HG02938 (cell line): ENCODE measurements around the gene CHMP1B.
A peak's percentile ranks its signal among the peaks of the same experiment; 100 is the strongest.

ENCODE experiments used
- ATAC-seq: cut with Tn5 transposase; IDR thresholded peaks from one replicate; pipeline ENCODE4 v1.9.1; 2021; ENCODE audit warnings: mild to moderate bottlenecking, moderate library complexity; ENCODE audit not compliant: unreplicated experiment

CHMP1B gene

GRCh38 chr18:11851146-11851805 lies at the start of gene CHMP1B:
CHMP1B (plus strand) TSS chr18:11851413; CDS start chr18:11851512, 99 bp downstream.
- ATAC-seq, result peak; percentile 91

- no peak for ATAC-seq
These were observed 49.6 kb upstream of the CHMP1B start for GRCh38 chr18:11801573-11801972.

GRCh38 chr18:11802158-11802557 lies 49.1 kb upstream of the CHMP1B start:
- no peak for ATAC-seq

- no peak for ATAC-seq
These were observed 48.6 kb upstream of the CHMP1B start for GRCh38 chr18:11802586-11802985.

GRCh38 chr18:11807233-11807632 lies 44.0 kb upstream of the CHMP1B start:
- ATAC-seq, result no peak

GRCh38 chr18:11808001-11808855 lies 43.0 kb upstream of the CHMP1B start:
- no peak for ATAC-seq

GRCh38 chr18:11809895-11810294 lies 41.3 kb upstream of the CHMP1B start:
- no peak for ATAC-seq

- no peak for ATAC-seq
These were observed 40.8 kb upstream of the CHMP1B start for GRCh38 chr18:11810379-11810778.

GRCh38 chr18:11811009-11811408 lies 40.2 kb upstream of the CHMP1B start:
- no peak for ATAC-seq

- no peak for ATAC-seq
These were observed 34.0 kb upstream of the CHMP1B start for GRCh38 chr18:11817229-11817628.

GRCh38 chr18:11818486-11819203 lies 32.6 kb upstream of the CHMP1B start:
- no peak for ATAC-seq

- no peak for ATAC-seq
These were observed 31.3 kb upstream of the CHMP1B start for GRCh38 chr18:11819938-11820337.

- ATAC-seq, result no peak
These were observed 30.5 kb upstream of the CHMP1B start for GRCh38 chr18:11820697-11821096.

GRCh38 chr18:11821208-11821607 lies 30.0 kb upstream of the CHMP1B start:
- no peak for ATAC-seq

- ATAC-seq, result no peak
These were observed 29.5 kb upstream of the CHMP1B start for GRCh38 chr18:11821643-11822237.

GRCh38 chr18:11823545-11823944 lies 27.7 kb upstream of the CHMP1B start:
- no peak for ATAC-seq

GRCh38 chr18:11826836-11827235 lies 24.4 kb upstream of the CHMP1B start:
- ATAC-seq, result no peak

GRCh38 chr18:11828786-11829432 lies 22.3 kb upstream of the CHMP1B start:
- no peak for ATAC-seq

- no peak for ATAC-seq
These were observed 20.6 kb upstream of the CHMP1B start for GRCh38 chr18:11830585-11830984.

GRCh38 chr18:11831921-11832320 lies 19.3 kb upstream of the CHMP1B start:
- ATAC-seq, result no peak

GRCh38 chr18:11834772-11835171 lies 16.4 kb upstream of the CHMP1B start:
- no peak for ATAC-seq
